ENCODE results near the gene SNU13.

SNU13 gene

DNA sequence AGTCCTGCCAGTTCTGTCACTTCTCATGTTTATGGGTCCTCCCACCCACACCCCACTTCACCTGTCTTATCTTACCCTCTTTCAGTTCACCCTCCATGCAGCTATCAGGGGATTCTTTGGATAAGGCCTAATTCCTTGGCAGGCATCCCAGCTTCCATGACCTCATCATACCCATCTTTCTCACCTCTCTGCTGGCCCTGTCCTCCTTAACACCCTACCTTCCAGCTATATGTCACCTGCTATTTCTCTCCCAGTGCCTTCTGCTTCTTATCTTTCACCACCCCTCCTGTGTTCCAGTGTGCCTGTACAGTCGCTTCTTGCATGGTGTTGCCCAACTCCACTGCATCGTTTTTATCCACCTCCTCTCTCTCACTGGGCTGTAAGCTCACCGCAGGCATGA is 28.3 kb downstream of the SNU13 start:
- TF ChIP-seq, protein P1, sequence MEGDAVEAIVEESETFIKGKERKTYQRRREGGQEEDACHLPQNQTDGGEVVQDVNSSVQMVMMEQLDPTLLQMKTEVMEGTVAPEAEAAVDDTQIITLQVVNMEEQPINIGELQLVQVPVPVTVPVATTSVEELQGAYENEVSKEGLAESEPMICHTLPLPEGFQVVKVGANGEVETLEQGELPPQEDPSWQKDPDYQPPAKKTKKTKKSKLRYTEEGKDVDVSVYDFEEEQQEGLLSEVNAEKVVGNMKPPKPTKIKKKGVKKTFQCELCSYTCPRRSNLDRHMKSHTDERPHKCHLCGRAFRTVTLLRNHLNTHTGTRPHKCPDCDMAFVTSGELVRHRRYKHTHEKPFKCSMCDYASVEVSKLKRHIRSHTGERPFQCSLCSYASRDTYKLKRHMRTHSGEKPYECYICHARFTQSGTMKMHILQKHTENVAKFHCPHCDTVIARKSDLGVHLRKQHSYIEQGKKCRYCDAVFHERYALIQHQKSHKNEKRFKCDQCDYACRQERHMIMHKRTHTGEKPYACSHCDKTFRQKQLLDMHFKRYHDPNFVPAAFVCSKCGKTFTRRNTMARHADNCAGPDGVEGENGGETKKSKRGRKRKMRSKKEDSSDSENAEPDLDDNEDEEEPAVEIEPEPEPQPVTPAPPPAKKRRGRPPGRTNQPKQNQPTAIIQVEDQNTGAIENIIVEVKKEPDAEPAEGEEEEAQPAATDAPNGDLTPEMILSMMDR (IDR thresholded peaks at IDR 0.05) = no peak

DNA sequence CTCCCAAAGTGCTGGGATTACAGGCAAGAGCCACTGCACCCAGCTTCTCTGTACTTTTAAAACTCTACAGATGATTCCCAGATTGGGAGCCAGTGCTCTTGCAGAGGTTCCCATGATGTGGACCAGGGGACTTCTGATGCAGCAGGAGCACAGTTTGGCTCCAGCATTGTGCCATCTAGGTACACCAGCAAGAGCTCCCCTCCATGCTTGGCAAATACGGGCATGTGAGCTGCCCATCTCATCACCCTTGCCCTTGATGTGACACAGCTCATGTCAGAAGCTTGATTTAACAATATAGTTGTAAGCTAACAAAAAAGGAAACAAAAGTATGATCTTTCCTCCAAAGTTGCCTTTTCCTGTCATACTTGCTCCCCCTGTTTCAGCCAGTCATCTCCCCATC is 28.7 kb downstream of the SNU13 start:
- TF ChIP-seq, protein P1 (IDR thresholded peaks at IDR 0.05) = no peak

GRCh38 chr22:41658869-41659268 is 29.8 kb downstream of the SNU13 start:
- TF ChIP-seq, protein P1 (IDR thresholded peaks at IDR 0.05) = no peak

DNA sequence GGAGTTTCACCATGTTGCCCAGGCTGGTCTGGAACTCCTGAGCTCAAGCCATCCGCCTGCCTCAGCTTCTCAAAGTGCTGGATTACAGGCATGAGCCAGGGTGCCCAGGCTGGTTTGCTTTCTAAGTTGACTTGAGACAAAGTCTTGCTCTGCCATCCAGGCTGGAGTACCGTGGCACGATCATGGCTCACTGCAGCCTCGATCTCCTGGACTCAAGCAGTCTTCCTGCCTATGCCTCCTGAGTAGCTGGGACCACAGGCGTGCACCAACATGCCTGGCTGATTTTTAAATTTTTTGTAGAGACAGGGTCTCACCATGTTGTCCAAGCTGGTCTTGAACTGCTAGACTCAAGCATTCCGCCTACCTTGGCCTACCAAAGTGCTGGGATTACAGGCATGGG is 31.0 kb downstream of the SNU13 start:
- TF ChIP-seq, protein P1 (IDR thresholded peaks at IDR 0.05) = no peak

- TF ChIP-seq, protein P1 (IDR thresholded peaks at IDR 0.05) = no peak
Measured at GRCh38 chr22:41656556-41656955, 32.1 kb downstream of the SNU13 start.

GRCh38 chr22:41654322-41654721 is 34.3 kb downstream of the SNU13 start:
- TF ChIP-seq, protein P1 (IDR thresholded peaks at IDR 0.05) = no peak

- TF ChIP-seq, protein P1 (IDR thresholded peaks at IDR 0.05) = no peak
Measured at GRCh38 chr22:41650821-41651220, 37.8 kb downstream of the SNU13 start.

- TF ChIP-seq, protein P1 (IDR thresholded peaks at IDR 0.05) = no peak
Measured at GRCh38 chr22:41650229-41650628, 38.4 kb downstream of the SNU13 start.

All from LNCAP (cell line).